Measurements from ENCODE around the gene POU2F1. TPM values are rescaled to one million over a fixed set of nuclear protein-coding genes. Genes with fewer than 3 reads are reported as not detected.
A peak's percentile ranks its signal among the peaks of the same experiment; 100 is the strongest.

The POU2F1 gene
- total RNA-seq, 1 experiment from 2014 or later: 25.0 TPM

DNA sequence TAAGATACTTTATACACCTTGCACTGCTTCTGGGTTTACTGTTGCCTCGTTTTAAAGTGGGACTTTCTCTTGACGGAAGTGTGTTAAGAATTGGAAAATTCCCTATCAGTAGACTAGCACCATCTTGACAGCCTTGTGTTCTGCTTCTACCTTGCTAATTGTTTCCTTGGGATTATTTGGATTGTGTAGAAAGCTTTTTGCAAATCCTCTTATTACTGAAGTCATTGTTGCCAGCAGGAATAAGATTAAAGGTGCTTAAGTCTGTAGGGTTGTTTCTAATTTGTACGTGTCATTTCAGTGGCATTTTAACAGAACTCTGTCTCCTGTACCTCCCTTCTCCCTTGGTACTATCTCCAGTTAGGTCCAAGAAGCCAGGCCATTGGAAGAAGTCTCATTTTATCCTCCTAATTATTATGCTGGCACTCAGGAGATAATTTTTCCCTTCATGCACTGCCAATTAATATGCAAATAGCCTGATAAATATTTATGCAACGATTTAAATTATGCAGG is 107.7 kb downstream of the POU2F1 start:
- Histone ChIP-seq H3K9me3 (ENCODE audit: low read depth, low read length, poor library complexity, severe bottlenecking) (peaks cover 10% of the 10 kb centered on the region), H3K27ac (ENCODE audit: low read depth, low read length, poor library complexity, severe bottlenecking) (peak overlapping the region; percentile 63), H3K27me3 (replicated peaks; ENCODE audit: insufficient read depth, low read depth, low read length, poor library complexity) (no peaks in the 10 kb centered on the region), H3K4me1 (ENCODE audit: insufficient read depth, low read length, poor library complexity, severe bottlenecking) (peaks cover 33% of the 10 kb centered on the region), H3K36me3 (ENCODE audit: insufficient read depth, low read length, poor library complexity, severe bottlenecking) (no peaks in the 10 kb centered on the region), H3K4me3 (ENCODE audit: low read depth, low read length, poor library complexity, severe bottlenecking) (peak overlapping the region; percentile 24)
- ChIA-PET POLR2A (ENCODE audit: low non-redundant PET) (no interaction called here), CTCF (no interaction called here)
- TF ChIP-seq, protein P1, sequence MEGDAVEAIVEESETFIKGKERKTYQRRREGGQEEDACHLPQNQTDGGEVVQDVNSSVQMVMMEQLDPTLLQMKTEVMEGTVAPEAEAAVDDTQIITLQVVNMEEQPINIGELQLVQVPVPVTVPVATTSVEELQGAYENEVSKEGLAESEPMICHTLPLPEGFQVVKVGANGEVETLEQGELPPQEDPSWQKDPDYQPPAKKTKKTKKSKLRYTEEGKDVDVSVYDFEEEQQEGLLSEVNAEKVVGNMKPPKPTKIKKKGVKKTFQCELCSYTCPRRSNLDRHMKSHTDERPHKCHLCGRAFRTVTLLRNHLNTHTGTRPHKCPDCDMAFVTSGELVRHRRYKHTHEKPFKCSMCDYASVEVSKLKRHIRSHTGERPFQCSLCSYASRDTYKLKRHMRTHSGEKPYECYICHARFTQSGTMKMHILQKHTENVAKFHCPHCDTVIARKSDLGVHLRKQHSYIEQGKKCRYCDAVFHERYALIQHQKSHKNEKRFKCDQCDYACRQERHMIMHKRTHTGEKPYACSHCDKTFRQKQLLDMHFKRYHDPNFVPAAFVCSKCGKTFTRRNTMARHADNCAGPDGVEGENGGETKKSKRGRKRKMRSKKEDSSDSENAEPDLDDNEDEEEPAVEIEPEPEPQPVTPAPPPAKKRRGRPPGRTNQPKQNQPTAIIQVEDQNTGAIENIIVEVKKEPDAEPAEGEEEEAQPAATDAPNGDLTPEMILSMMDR (conservative IDR thresholded peaks at IDR 0.05; ENCODE audit: low read depth, low read length): no peak
- TF ChIP-seq EZH2 (IDR thresholded peaks at IDR 0.05; ENCODE audit: borderline replicate concordance, low read depth, low read length, poor library complexity, severe bottlenecking): no peak
- intact Hi-C loops (cut with micrococcal nuclease; ENCODE audit: unreplicated experiment): no loop called here
- no TSS peak for BruUV-seq (replicated peaks)
- DNase-seq (ENCODE audit: low spot score): no peak

DNA sequence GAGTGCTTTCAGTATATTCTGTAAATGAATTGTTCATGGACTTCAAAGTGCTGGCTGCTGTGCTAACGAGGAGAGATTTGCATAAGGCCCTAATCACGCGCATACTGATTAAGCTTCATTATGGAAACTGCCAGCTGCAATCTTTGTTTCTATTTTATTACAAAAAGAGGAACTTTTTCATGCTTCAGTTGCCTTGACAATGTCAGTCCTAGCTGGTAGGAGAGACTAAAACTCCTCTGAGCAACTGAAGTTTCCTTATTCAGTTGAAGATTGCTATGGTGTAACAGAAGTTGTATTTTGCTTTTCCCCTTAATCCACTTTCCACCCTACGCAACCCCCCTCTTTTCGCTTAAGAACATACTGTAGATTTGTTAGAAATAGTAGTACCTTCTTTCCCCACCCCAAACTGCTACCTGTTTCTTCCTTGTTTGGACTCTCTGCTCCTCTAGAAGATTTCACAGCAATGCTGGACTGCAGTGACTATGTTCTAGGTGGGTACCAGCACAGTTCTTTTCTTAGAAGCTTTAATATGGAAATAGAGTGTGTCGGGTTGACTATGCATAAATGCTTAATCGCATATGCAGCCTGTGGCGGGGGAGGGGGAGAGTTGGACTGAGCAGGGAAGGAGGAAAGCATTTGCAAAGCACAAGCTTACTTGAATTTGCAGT is 108.3 kb downstream of the POU2F1 start:
- DNase-seq (ENCODE audit: low spot score): peak; percentile 79
- peak overlapping the region; percentile 63 for H3K27ac ChIP-seq (ENCODE audit: low read depth, low read length, poor library complexity, severe bottlenecking)
- intact Hi-C loops (cut with micrococcal nuclease; ENCODE audit: unreplicated experiment): no loop called here
- peaks cover 4% of the 10 kb centered on the region for H3K9me3 ChIP-seq (ENCODE audit: low read depth, low read length, poor library complexity, severe bottlenecking)
- no peaks in the 10 kb centered on the region for H3K27me3 ChIP-seq (replicated peaks; ENCODE audit: insufficient read depth, low read depth, low read length, poor library complexity)
- peaks cover 33% of the 10 kb centered on the region for H3K4me1 ChIP-seq (ENCODE audit: insufficient read depth, low read length, poor library complexity, severe bottlenecking)
- H3K36me3 ChIP-seq (ENCODE audit: insufficient read depth, low read length, poor library complexity, severe bottlenecking): no peaks in the 10 kb centered on the region
- ChIA-PET CTCF (no interaction called here), POLR2A (ENCODE audit: low non-redundant PET) (interaction anchor here (0.7 kb wide), 1 partner anchor 336 kb away, joined by 5 read pairs; no protein-coding TSS in a partner anchor)
- peak overlapping the region; percentile 24 for H3K4me3 ChIP-seq (ENCODE audit: low read depth, low read length, poor library complexity, severe bottlenecking)
- no peak for TF ChIP-seq EZH2 (IDR thresholded peaks at IDR 0.05; ENCODE audit: borderline replicate concordance, low read depth, low read length, poor library complexity, severe bottlenecking)
- TF ChIP-seq, protein P1 (conservative IDR thresholded peaks at IDR 0.05; ENCODE audit: low read depth, low read length): no peak
- BruUV-seq (replicated peaks): no TSS peak

DNA sequence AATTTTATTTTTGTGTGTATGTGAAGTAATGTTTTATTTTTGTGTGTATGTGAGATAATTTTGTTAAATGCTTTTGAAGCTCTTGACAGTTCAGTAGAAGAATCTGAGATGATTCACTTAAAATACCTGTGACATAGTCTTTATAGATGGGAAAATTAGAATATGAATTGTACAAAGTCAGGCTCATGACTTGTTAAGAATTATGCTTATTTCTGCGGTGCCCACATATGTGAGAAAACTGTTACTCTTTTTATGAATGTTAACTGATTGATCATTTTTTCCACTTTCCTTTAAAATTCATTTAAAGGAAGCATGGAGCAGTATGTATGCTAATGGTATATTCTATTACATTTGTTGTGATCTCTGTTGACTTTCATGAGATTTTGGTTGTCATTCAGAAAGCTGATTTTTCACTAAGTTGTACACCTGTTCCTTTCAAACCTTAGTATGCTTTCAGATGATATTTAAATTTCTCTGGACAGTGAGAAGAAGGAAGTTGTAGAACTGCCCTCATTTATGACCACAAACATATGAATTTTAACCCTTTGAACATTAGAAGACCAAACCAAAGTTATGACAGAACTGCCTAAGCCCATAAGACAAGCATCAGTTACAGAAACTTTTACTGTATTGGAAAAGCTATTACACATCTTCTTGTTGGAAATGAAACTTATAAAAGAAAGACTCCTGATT is 110.1 kb downstream of the POU2F1 start:
- POLR2A ChIA-PET (ENCODE audit: low non-redundant PET): no interaction called here
- Histone ChIP-seq H3K4me3 (ENCODE audit: low read depth, low read length, poor library complexity, severe bottlenecking) (no peak overlapping the region), H3K9me3 (ENCODE audit: low read depth, low read length, poor library complexity, severe bottlenecking) (no peaks in the 10 kb centered on the region), H3K27ac (ENCODE audit: low read depth, low read length, poor library complexity, severe bottlenecking) (no peak overlapping the region), H3K4me1 (ENCODE audit: insufficient read depth, low read length, poor library complexity, severe bottlenecking) (peaks cover 33% of the 10 kb centered on the region), H3K36me3 (ENCODE audit: insufficient read depth, low read length, poor library complexity, severe bottlenecking) (no peaks in the 10 kb centered on the region), H3K27me3 (replicated peaks; ENCODE audit: insufficient read depth, low read depth, low read length, poor library complexity) (no peaks in the 10 kb centered on the region)
- DNase-seq (ENCODE audit: low spot score): no peak
- intact Hi-C loops (cut with micrococcal nuclease; ENCODE audit: unreplicated experiment): no loop called here
- no peak for TF ChIP-seq EZH2 (IDR thresholded peaks at IDR 0.05; ENCODE audit: borderline replicate concordance, low read depth, low read length, poor library complexity, severe bottlenecking)
- TF ChIP-seq, protein P1 (conservative IDR thresholded peaks at IDR 0.05; ENCODE audit: low read depth, low read length): no peak
- no TSS peak for BruUV-seq (replicated peaks)
- CTCF ChIA-PET: no interaction called here
